ENCODE data around the gene WIF1. TPM values are rescaled to one million over a fixed set of nuclear protein-coding genes. Genes with fewer than 3 reads are reported as not detected.

Gene WIF1
- total RNA-seq, 1 experiment from 2014 or later: not detected

GRCh38 chr12:65122703-65123102, 1.6 kb upstream of the WIF1 start:
- CTCF ChIA-PET: interaction anchor here (0.6 to 0.8 kb wide), 2 partner anchors 232 to 282 kb away, joined by 4 read pairs; no protein-coding TSS in a partner anchor
- BruUV-seq (replicated peaks): no TSS peak
- Histone ChIP-seq H3K4me1 (replicated peaks; ENCODE audit: insufficient read depth) (no peaks in the 10 kb centered on the region), H3K27me3 (ENCODE audit: insufficient read depth, low read depth) (no peaks in the 10 kb centered on the region), H3K79me2 (ENCODE audit: low read depth) (no peaks in the 10 kb centered on the region), H3K27ac (no peak overlapping the region), H3F3A (ENCODE audit: insufficient read depth, low read depth) (no peaks in the 10 kb centered on the region), H3K4me2 (no peak overlapping the region), H3K9me2 (ENCODE audit: insufficient read depth) (no peaks in the 10 kb centered on the region), H4K20me1 (ENCODE audit: insufficient read depth) (no peaks in the 10 kb centered on the region), H3K9me3 (ENCODE audit: insufficient read depth, low read depth) (no peaks in the 10 kb centered on the region), H2AFZ (no peak overlapping the region), H3K4me3 (no peak overlapping the region), H3K36me3 (ENCODE audit: low read depth) (no peaks in the 10 kb centered on the region)
- POLR2A ChIA-PET (ENCODE audit: unreplicated experiment): no interaction called here
- intact Hi-C loops (cut with micrococcal nuclease; ENCODE audit: unreplicated experiment): loop anchor here (1.0 kb wide), 2 partner anchors 231 to 320 kb away; no protein-coding TSS in a partner anchor
- no peak for TF ChIP-seq CTCF (conservative IDR thresholded peaks at IDR 0.05)
- TF ChIP-seq EZH2 (IDR thresholded peaks at IDR 0.05; ENCODE audit: low read depth): no peak
- no peak for DNase-seq

GRCh38 chr12:65121956-65122469, 908 bp upstream of the WIF1 start:
- DNase-seq: no peak
- Histone ChIP-seq H3K79me2 (ENCODE audit: low read depth) (no peaks in the 10 kb centered on the region), H3K9me3 (ENCODE audit: insufficient read depth, low read depth) (no peaks in the 10 kb centered on the region), H2AFZ (no peak overlapping the region), H3K27ac (no peak overlapping the region), H3F3A (ENCODE audit: insufficient read depth, low read depth) (no peaks in the 10 kb centered on the region), H3K4me1 (replicated peaks; ENCODE audit: insufficient read depth) (no peaks in the 10 kb centered on the region), H3K9me2 (ENCODE audit: insufficient read depth) (no peaks in the 10 kb centered on the region), H3K4me2 (no peak overlapping the region), H4K20me1 (ENCODE audit: insufficient read depth) (no peaks in the 10 kb centered on the region), H3K27me3 (ENCODE audit: insufficient read depth, low read depth) (no peaks in the 10 kb centered on the region), H3K36me3 (ENCODE audit: low read depth) (no peaks in the 10 kb centered on the region), H3K4me3 (no peak overlapping the region)
- TF ChIP-seq EZH2 (IDR thresholded peaks at IDR 0.05; ENCODE audit: low read depth) (no peak), CTCF (conservative IDR thresholded peaks at IDR 0.05) (no peak)
- intact Hi-C loops (cut with micrococcal nuclease; ENCODE audit: unreplicated experiment): no loop called here
- ChIA-PET CTCF (no interaction called here), POLR2A (ENCODE audit: unreplicated experiment) (no interaction called here)
- BruUV-seq (replicated peaks): no TSS peak

GRCh38 chr12:65119063-65119462, 2.0 kb downstream of the WIF1 start:
- CTCF ChIA-PET: no interaction called here
- intact Hi-C loops (cut with micrococcal nuclease; ENCODE audit: unreplicated experiment): no loop called here
- H3K36me3 ChIP-seq (ENCODE audit: low read depth): no peaks in the 10 kb centered on the region

More at GRCh38 chr12:65119063-65119462, 2.0 kb downstream of the WIF1 start:
- Histone ChIP-seq H2AFZ (no peak overlapping the region), H3K27me3 (ENCODE audit: insufficient read depth, low read depth) (no peaks in the 10 kb centered on the region), H3K4me2 (no peak overlapping the region), H3K4me3 (no peak overlapping the region), H3K9me3 (ENCODE audit: insufficient read depth, low read depth) (no peaks in the 10 kb centered on the region), H3K27ac (no peak overlapping the region), H3F3A (ENCODE audit: insufficient read depth, low read depth) (no peaks in the 10 kb centered on the region), H3K9me2 (ENCODE audit: insufficient read depth) (no peaks in the 10 kb centered on the region), H3K79me2 (ENCODE audit: low read depth) (no peaks in the 10 kb centered on the region), H4K20me1 (ENCODE audit: insufficient read depth) (no peaks in the 10 kb centered on the region), H3K4me1 (replicated peaks; ENCODE audit: insufficient read depth) (no peaks in the 10 kb centered on the region)
- BruUV-seq (replicated peaks): no TSS peak
- POLR2A ChIA-PET (ENCODE audit: unreplicated experiment): no interaction called here
- TF ChIP-seq CTCF (conservative IDR thresholded peaks at IDR 0.05) (no peak), EZH2 (IDR thresholded peaks at IDR 0.05; ENCODE audit: low read depth) (no peak)
- no peak for DNase-seq

All from PC-9 (cell line).